Caco-2 (cell line): ENCODE results near the gene FOXB1. TPM values are rescaled to one million over a fixed set of nuclear protein-coding genes. Genes with fewer than 3 reads are reported as not detected.

Source experiments
- BruUV-seq: library from RNA; stranded (reverse); fragments of 400-500 nt; replicated peaks from 2 replicates; lab custom pipeline; 2021; lab: Mats Ljungman, UMichigan
- CTCF ChIA-PET: fragments of 300-600 bp; sonication (Branson Sonifier 250); formaldehyde crosslinking; loops from one replicate; lab custom pipeline; 2022; ENCODE audit warnings: antibody characterized with exemption; lab: Charles Lee
- POLR2A ChIA-PET: fragments of 300-600 bp; sonication (Branson Sonifier 250); formaldehyde crosslinking; loops from one replicate; lab custom pipeline; 2022; ENCODE audit warnings: antibody characterized with exemption; lab: Charles Lee
- DNase-seq, 2 experiments: peaks; one replicate each; pipeline versions ENCODE4 v3.0.0 to v3.0.0-alpha.2; 2020 to 2022
- H3K27me3 ChIP-seq: replicated peaks from 2 replicates; pipeline ENCODE4 v1.6.0; 2011; ENCODE audit warnings: low read length; ENCODE audit not compliant: control insufficient read depth, insufficient read depth
- H3K36me3 ChIP-seq: 2 replicates; pipeline ENCODE4 v1.5.1; 2011; ENCODE audit warnings: low read length; ENCODE audit not compliant: control insufficient read depth, insufficient read depth
- H3K4me1 ChIP-seq: fragments of 250-450 bp; sonication (Bioruptor Pico); 2 replicates; pipeline ENCODE4 v1.5.1; 2020; ENCODE audit warnings: mild to moderate bottlenecking
- H3K4me3 ChIP-seq: 2 replicates; pipeline ENCODE4 v1.5.1; 2011; ENCODE audit warnings: low read depth, mild to moderate bottlenecking, control low read depth, low read length
- H3K9me3 ChIP-seq: fragments of 250-450 bp; sonication (Bioruptor Pico); 2 replicates; pipeline ENCODE4 v1.5.1; 2020; ENCODE audit warnings: mild to moderate bottlenecking, moderate library complexity
- H3K27ac Mint-ChIP-seq: one replicate; pipeline ENCODE4 v1.8.0; 2022; ENCODE audit warnings: mixed read lengths; ENCODE audit not compliant: unreplicated experiment
- H3K27me3 Mint-ChIP-seq: one replicate; pipeline ENCODE4 v1.8.0; 2022; ENCODE audit warnings: mixed read lengths; ENCODE audit not compliant: insufficient read depth, unreplicated experiment
- H3K36me3 Mint-ChIP-seq: one replicate; pipeline ENCODE4 v1.8.0; 2022; ENCODE audit warnings: mild to moderate bottlenecking, mixed read lengths; ENCODE audit not compliant: insufficient read depth, unreplicated experiment
- H3K4me1 Mint-ChIP-seq: one replicate; pipeline ENCODE4 v1.8.0; 2022; ENCODE audit warnings: low read depth, mixed read lengths; ENCODE audit not compliant: unreplicated experiment
- H3K4me3 Mint-ChIP-seq: one replicate; pipeline ENCODE4 v1.8.0; 2022; ENCODE audit warnings: mild to moderate bottlenecking, moderate library complexity, mixed read lengths; ENCODE audit not compliant: unreplicated experiment
- H3K9me3 Mint-ChIP-seq: one replicate; pipeline ENCODE4 v1.8.0; 2022; ENCODE audit warnings: mixed read lengths; ENCODE audit not compliant: unreplicated experiment
- intact Hi-C: fragments of 100-400 bp; cut with micrococcal nuclease; formaldehyde crosslinking; loops from one replicate; pipeline ENCODE4 v1.10.0; 2022; ENCODE audit not compliant: unreplicated experiment
- total RNA-seq: library from RNA; stranded (reverse); gene quantifications from 2 replicates; pipeline ENCODE4 v1.2.3, GENCODE V29; 2022
- TF ChIP-seq, protein P1 (sequence below), 2 experiments: fragments of 200-600 bp in 1 of 2; IDR thresholded peaks; 1 replicate in 1 of 2; 2 replicates in 1 of 2; pipeline versions ENCODE4 v1.5.1 to v1.8.0; 2011 to 2022; ENCODE audit warnings: antibody characterized with exemption in 1 of 2, control low read depth in 1 of 2, inconsistent platforms in 1 of 2, low read depth in 1 of 2, low read length in 1 of 2, mild to moderate bottlenecking in 1 of 2, moderate library complexity in 1 of 2; ENCODE audit not compliant: insufficient read depth in 1 of 2, severe bottlenecking in 1 of 2, unreplicated experiment in 1 of 2

The FOXB1 gene
- total RNA-seq, 1 experiment from 2014 or later = not detected

DNA sequence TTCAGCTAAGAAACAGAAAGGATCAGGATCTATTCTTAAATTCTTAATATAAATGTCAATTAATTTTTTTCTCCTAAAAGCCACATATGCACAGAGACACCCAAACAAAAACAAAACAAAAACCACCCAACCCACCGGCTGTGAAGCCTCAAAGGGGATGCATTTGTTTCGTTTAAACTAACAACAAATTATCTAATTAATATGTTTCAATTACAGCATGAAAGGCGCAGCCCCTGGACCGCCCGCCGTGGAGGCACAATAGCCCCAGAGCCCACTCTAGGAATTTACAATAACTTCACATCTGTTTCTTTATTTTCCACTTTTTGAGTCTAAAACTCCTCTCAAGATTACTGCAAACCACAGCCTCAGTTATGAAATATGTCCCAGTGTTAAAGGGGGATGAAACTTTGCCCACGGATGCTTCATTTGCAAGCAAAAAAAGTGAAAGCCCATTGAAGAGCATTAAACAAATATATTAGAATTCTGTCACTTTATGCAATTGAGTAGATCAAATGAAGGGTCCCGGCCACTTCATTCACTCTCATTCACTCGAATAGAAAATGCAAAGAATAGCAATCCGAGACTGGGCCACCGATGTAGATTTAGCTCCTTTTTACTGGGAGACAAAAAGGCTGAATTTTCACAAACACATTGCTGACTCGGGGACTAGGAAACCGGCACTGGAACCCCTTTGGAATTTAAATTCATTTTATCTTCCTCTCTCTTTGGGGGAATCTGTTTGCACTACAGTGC is 6.0 kb downstream of the FOXB1 start:
- peaks cover 8% of the 10 kb centered on the region for H3K4me1 Mint-ChIP-seq
- intact Hi-C loops = no loop called here

DNA sequence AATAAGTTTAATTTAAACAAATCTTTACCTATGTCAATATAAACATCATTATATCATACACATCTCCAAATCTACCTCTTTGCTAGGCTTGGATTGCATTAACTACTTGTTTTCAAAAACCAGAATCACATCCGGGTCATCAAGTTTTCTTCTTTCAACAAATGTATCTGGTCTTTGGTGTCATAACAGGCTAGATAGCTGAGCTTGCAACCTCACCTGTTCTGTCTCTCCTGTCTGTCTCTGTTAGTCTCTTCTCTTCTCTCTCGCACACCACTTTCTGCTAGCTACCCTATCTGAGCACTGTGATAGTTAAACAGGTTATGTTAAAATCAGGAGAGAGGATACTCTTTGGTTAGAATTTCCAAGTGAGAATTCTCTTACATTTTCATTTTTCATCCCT is 6.7 kb downstream of the FOXB1 start:
- ChIA-PET POLR2A (no interaction called here), CTCF (no interaction called here)
- Mint-ChIP-seq H3K36me3 (no peaks in the 10 kb centered on the region), H3K27me3 (peaks cover 35% of the 10 kb centered on the region), H3K9me3 (no peaks in the 10 kb centered on the region), H3K4me1 (peaks cover 3% of the 10 kb centered on the region), H3K27ac (no peak overlapping the region), H3K4me3 (no peak overlapping the region)
- DNase-seq = no peak
- Histone ChIP-seq H3K4me1 (peaks cover 2% of the 10 kb centered on the region; the same call in 1 of the 2 replicates), H3K4me3 (no peak overlapping the region), H3K27me3 (peaks cover 3% of the 10 kb centered on the region), H3K9me3 (no peaks in the 10 kb centered on the region), H3K36me3 (no peaks in the 10 kb centered on the region)
- intact Hi-C loops = no loop called here
- BruUV-seq = no TSS peak
- TF ChIP-seq, protein P1, sequence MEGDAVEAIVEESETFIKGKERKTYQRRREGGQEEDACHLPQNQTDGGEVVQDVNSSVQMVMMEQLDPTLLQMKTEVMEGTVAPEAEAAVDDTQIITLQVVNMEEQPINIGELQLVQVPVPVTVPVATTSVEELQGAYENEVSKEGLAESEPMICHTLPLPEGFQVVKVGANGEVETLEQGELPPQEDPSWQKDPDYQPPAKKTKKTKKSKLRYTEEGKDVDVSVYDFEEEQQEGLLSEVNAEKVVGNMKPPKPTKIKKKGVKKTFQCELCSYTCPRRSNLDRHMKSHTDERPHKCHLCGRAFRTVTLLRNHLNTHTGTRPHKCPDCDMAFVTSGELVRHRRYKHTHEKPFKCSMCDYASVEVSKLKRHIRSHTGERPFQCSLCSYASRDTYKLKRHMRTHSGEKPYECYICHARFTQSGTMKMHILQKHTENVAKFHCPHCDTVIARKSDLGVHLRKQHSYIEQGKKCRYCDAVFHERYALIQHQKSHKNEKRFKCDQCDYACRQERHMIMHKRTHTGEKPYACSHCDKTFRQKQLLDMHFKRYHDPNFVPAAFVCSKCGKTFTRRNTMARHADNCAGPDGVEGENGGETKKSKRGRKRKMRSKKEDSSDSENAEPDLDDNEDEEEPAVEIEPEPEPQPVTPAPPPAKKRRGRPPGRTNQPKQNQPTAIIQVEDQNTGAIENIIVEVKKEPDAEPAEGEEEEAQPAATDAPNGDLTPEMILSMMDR (IDR thresholded peaks at IDR 0.05; ENCODE audit: insufficient read depth in 1 of 2, low read depth in 1 of 2, low read length in 1 of 2, severe bottlenecking in 1 of 2, unreplicated experiment in 1 of 2) = no peak

More for the DNA sequence above, 6.0 kb downstream of the FOXB1 start:
- Mint-ChIP-seq H3K27me3 (peaks cover 37% of the 10 kb centered on the region), H3K36me3 (no peaks in the 10 kb centered on the region), H3K9me3 (no peaks in the 10 kb centered on the region), H3K27ac (no peak overlapping the region), H3K4me3 (no peak overlapping the region)
- Histone ChIP-seq H3K27me3 (peaks cover 4% of the 10 kb centered on the region), H3K9me3 (no peaks in the 10 kb centered on the region), H3K4me3 (no peak overlapping the region), H3K4me1 (peaks cover 9% of the 10 kb centered on the region), H3K36me3 (no peaks in the 10 kb centered on the region)
- CTCF ChIA-PET = no interaction called here
- TF ChIP-seq, protein P1 (IDR thresholded peaks at IDR 0.05; ENCODE audit: insufficient read depth in 1 of 2, low read depth in 1 of 2, low read length in 1 of 2, severe bottlenecking in 1 of 2, unreplicated experiment in 1 of 2) = no peak
- no peak for DNase-seq
- POLR2A ChIA-PET = no interaction called here
- no TSS peak for BruUV-seq

DNA sequence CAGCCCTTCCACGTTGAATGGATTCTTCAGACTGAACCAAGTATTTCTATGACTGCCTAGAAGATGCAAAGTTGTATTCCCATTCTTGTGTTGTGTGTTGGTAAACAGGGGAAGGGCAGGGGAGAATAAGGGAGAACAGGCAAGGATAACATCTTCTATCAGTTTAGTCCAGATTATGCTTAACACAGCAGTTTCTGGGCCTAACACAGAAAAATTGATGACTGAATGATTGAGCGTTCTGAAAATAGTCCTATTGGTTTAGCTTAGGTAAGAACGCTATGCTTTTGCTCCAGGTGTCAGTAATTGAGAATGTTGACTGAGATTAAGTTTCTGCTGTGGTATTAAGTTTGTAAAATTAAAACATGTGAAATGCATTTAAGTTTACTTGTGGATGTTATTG is 8.6 kb downstream of the FOXB1 start:
- Histone ChIP-seq H3K36me3 (no peaks in the 10 kb centered on the region), H3K27me3 (no peaks in the 10 kb centered on the region), H3K9me3 (no peaks in the 10 kb centered on the region), H3K4me1 (no peaks in the 10 kb centered on the region), H3K4me3 (no peak overlapping the region)
- H3K36me3 Mint-ChIP-seq = no peaks in the 10 kb centered on the region
- no peak overlapping the region for H3K4me3 Mint-ChIP-seq
- no peak overlapping the region for H3K27ac Mint-ChIP-seq
- ChIA-PET CTCF (interaction anchor here (0.5 kb wide), 1 partner anchor 13 kb away, joined by 4 read pairs; no protein-coding TSS in a partner anchor), POLR2A (no interaction called here)
- peaks cover 24% of the 10 kb centered on the region for H3K27me3 Mint-ChIP-seq
- intact Hi-C loops = no loop called here
- TF ChIP-seq, protein P1 (IDR thresholded peaks at IDR 0.05; ENCODE audit: insufficient read depth in 1 of 2, low read depth in 1 of 2, low read length in 1 of 2, severe bottlenecking in 1 of 2, unreplicated experiment in 1 of 2) = no peak
- no peak for DNase-seq
- BruUV-seq = no TSS peak
- no peaks in the 10 kb centered on the region for H3K4me1 Mint-ChIP-seq
- H3K9me3 Mint-ChIP-seq = peaks cover 9% of the 10 kb centered on the region
